G401.6 (cell line): ENCODE results near the gene RAP1GAP2.

Experiments
- FAIRE-seq: peaks from 2 replicates; lab custom pipeline; 2012; peaks lifted over from hg19 to GRCh38; lab: Jason Lieb, UNC

Gene RAP1GAP2

GRCh38 chr17:2911755-2912111 lies 115.5 kb downstream of the RAP1GAP2 start:
- no peak for FAIRE-seq

GRCh38 chr17:2912754-2913153 lies 116.5 kb downstream of the RAP1GAP2 start:
- FAIRE-seq, result no peak

GRCh38 chr17:2916461-2916860 lies 120.2 kb downstream of the RAP1GAP2 start:
- no peak for FAIRE-seq

- no peak for FAIRE-seq
Observed at GRCh38 chr17:2921443-2921842, 125.2 kb downstream of the RAP1GAP2 start.

- no peak for FAIRE-seq
Observed at GRCh38 chr17:2924211-2924610, 128.0 kb downstream of the RAP1GAP2 start.

- no peak for FAIRE-seq
Observed at GRCh38 chr17:2925011-2925410, 128.8 kb downstream of the RAP1GAP2 start.

GRCh38 chr17:2926019-2926650 lies 129.9 kb downstream of the RAP1GAP2 start:
- FAIRE-seq, result no peak

- no peak for FAIRE-seq
Observed at GRCh38 chr17:2928294-2928890, 132.2 kb downstream of the RAP1GAP2 start.

GRCh38 chr17:2929881-2930533 lies 133.8 kb downstream of the RAP1GAP2 start:
- no peak for FAIRE-seq

- no peak for FAIRE-seq
Observed at GRCh38 chr17:2931876-2932275, 135.6 kb downstream of the RAP1GAP2 start.

GRCh38 chr17:2932946-2933345 lies 136.7 kb downstream of the RAP1GAP2 start:
- no peak for FAIRE-seq

GRCh38 chr17:2933606-2934005 lies 137.4 kb downstream of the RAP1GAP2 start:
- FAIRE-seq, result no peak

GRCh38 chr17:2935632-2936031 lies 139.4 kb downstream of the RAP1GAP2 start:
- FAIRE-seq, result no peak

- FAIRE-seq, result no peak
Observed at GRCh38 chr17:2936351-2936750, 140.1 kb downstream of the RAP1GAP2 start.

GRCh38 chr17:2936771-2937321 lies 140.6 kb downstream of the RAP1GAP2 start:
- no peak for FAIRE-seq

- FAIRE-seq, result no peak
Observed at GRCh38 chr17:2937331-2938003, 141.2 kb downstream of the RAP1GAP2 start.

GRCh38 chr17:2939714-2940351 lies 143.6 kb downstream of the RAP1GAP2 start:
- no peak for FAIRE-seq

- no peak for FAIRE-seq
Observed at GRCh38 chr17:2940352-2940751, 144.1 kb downstream of the RAP1GAP2 start.

GRCh38 chr17:2943981-2944380 lies 147.7 kb downstream of the RAP1GAP2 start:
- FAIRE-seq, result no peak

- FAIRE-seq, result no peak
Observed at GRCh38 chr17:2945299-2945698, 149.1 kb downstream of the RAP1GAP2 start.

- FAIRE-seq, result no peak
Observed at GRCh38 chr17:2946144-2946543, 149.9 kb downstream of the RAP1GAP2 start.

- FAIRE-seq, result no peak
Observed at GRCh38 chr17:2947588-2947950, 151.3 kb downstream of the RAP1GAP2 start.
